ENCODE data around the gene SLC22A31.

Gene SLC22A31

DNA sequence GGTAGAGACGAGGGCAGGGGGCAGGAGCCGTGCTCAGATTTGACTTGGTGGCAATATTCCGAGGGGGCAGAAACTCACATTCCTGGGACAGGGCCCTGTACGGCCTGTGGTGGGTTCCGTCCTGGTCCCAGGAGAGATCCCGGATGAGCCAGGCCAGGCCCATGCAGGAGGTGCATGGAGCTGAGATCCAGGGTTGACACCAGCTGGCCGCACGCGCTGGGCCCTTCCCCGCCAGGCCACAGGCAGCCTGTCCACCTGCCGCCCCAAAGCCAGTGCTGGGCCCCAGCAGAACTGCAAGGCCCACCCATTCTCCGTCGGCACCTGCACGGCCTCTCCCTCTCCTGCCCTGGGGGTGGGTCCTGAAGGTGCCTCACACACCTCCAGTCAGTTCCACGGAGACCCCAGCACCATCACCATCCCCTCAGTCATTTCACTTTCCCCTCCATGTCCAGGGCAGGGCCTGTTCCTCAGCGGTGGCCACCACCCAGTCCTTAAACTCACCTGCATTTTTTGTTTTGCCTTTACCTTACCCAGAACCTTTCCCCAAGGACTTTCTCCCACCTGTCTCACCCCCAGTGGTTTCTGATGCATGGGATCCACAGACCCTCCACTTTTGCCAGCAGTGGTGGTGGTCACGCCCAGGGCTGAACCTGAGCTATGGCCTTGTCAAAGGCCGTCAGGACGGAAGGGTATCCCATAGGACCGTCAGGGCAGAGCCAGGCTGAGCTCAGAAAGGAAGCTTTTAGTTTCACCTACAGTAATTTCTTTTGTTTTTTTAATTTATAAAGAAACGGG is 53.9 kb downstream of the SLC22A31 start:
- TF ChIP-seq SIN3A (IDR thresholded peaks at IDR 0.05; ENCODE audit: borderline replicate concordance, insufficient read depth, low read length), result no peak

Data from PFSK-1 (cell line).